NCI-H1092 treated with DMSO at 0.1 percent for 48 hours (cell line): ENCODE data around the gene PAPLN.

Experiments used
- DNase-seq: peaks from one replicate; lab custom pipeline; 2025; lab: John Stamatoyannopoulos, UW

Gene PAPLN

GRCh38 chr14:73261075-73261474 is 23.8 kb downstream of the PAPLN start:
- no peak for DNase-seq

GRCh38 chr14:73261520-73262426 is 24.5 kb downstream of the PAPLN start:
- no peak for DNase-seq

GRCh38 chr14:73262427-73263183 is 25.3 kb downstream of the PAPLN start:
- no peak for DNase-seq

GRCh38 chr14:73263606-73264005 is 26.3 kb downstream of the PAPLN start:
- DNase-seq: no peak

GRCh38 chr14:73264080-73264884 is 27.0 kb downstream of the PAPLN start:
- no peak for DNase-seq

DNA sequence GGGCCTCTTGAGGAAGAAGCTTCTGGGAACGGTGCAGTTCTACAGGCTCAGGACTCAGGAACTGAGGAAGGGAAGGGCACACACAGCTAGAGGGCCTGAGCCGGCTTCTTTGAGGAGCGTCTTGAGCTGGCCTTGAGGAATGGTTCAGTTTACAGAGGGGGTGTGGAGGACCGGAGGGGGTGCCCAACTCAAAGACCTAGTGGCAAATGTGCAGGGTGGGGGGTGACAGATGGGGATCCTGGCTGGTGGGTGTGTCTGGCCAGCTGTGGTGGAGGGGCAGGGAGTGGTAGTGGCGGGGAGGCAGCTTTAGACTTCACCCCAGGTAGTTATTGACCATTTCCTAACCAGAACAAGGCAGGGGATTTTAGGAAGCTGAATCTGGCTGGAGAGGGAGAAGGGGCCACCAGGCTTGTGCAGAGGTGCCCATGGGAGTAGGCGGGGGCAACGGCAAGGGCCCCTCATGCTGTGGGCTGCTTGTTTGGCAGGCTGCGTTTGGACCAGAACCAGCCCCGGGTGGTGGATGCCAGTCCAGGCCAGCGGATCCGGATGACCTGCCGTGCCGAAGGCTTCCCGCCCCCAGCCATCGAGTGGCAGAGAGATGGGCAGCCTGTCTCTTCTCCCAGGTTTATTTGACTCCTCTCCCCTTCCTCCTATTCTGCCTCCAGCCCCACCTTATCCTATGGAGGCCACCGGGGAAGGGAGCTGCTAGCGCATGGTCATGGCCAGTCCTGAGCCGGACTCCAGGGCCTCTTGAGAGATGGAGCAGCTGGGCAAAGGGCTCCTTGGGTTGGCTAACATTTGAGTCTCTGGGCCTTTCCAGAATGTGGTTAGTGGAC is 27.8 kb downstream of the PAPLN start:
- no peak for DNase-seq

GRCh38 chr14:73265721-73266046 is 28.4 kb downstream of the PAPLN start:
- DNase-seq: no peak

DNA sequence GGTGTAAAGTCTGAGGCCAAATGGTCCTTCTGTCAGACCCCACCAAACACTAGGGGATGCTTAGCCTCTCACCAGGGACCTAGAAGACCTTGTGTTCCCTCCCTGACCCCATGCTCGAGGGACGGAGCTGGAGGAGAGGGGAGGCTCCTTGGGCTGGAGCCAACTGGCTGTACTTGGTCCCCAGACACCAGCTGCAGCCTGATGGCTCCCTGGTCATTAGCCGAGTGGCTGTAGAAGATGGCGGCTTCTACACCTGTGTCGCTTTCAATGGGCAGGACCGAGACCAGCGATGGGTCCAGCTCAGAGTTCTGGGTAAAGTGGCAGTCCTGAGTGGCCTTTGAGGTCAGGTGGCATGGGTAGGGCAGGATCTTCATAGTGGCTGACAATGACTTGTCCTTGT is 29.0 kb downstream of the PAPLN start:
- no peak for DNase-seq

DNA sequence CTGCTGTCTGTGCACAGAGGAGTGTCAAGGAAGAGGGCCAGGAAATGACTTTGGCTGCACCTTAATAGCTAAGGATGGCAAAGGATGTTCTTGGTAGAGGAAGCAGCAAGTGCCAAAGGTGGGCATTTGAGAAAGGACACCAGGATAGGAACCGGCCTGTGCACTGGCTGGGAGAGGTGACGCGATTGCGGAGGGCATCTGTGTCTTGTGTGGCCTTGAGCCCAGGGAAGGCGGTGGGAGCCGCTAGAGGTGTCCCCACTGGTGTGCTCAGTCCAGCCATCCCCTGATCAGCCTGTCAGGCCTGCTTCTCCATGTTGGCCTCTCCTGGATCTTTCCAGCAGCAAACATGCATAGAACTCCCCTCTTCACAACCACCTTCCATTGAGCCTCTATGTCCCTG is 30.2 kb downstream of the PAPLN start:
- no peak for DNase-seq

GRCh38 chr14:73269729-73270531 is 32.6 kb downstream of the PAPLN start:
- no peak for DNase-seq

DNA sequence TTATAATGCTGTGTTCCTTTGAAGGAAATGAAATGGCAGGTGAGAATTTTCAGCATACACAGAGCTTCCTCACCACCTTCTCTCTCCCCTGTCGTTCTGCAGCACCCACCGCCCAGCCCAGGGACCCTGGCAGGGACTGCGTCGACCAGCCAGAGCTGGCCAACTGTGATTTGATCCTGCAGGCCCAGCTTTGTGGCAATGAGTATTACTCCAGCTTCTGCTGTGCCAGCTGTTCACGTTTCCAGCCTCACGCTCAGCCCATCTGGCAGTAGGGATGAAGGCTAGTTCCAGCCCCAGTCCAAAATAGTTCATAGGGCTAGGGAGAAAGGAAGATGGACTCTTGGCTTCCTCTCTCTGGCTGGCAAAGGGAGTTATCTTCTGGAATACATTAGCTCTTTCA is 35.1 kb downstream of the PAPLN start:
- DNase-seq: no peak

- DNase-seq: no peak
Observed at GRCh38 chr14:73273799-73274198, 36.5 kb downstream of the PAPLN start.

DNA sequence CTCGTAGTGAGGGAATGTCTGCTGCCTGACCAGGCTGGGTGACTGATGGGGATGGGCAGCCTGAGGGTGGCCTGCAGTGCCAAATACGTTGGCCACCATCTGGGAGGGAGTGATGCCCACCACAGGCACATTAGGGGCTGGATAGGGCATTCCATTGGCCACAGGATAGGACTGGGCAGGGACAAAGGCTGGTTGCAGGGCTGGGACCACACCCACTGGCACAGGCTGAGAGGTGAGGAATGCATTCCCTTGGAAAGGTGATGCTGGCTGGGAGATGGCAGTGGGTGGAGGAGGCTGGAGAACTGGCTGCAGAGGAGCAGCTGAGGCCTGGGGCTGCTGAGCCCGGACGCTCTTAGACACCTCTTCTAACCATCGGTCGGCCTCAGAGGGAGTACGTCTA is 39.5 kb downstream of the PAPLN start:
- DNase-seq: no peak

DNA sequence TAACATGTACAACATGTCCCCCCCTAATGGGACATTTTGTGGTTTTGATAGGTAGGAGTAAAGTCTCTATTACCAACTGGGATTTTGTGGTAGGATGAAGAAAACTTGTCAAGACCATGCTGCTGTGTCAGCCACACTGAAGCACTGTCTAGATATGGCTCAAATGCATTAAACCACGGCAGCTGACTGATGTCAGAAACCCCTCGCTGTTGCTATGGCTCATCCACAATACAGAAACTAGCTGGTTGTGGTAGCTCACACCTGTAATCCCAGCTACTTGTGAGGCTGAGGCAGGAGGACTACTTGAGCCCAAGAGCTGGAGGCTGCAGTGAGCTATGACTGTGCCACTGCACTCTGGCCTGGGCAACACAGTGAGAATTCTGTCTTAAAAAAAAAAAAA is 40.1 kb downstream of the PAPLN start:
- no peak for DNase-seq

DNA sequence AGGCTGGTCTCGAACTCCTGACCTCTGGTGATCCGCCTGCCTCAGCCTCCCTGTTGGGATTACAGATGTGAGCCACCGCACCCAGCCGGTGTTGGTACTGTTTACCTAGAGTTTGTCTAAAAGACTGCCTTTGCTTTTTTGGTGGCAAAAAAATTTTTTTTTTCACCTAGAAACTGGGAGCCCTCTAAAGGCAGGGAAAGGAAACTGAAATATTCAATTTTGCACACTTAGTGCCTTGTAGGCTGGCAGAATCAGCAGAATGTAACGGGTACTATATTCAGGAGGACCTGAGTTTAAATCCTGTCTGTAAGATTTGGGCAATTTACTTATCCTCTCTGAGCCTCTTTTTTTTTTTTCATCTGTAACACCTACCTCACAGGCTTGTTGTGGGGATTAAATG is 43.6 kb downstream of the PAPLN start:
- DNase-seq: no peak

GRCh38 chr14:73283608-73284379 is 46.5 kb downstream of the PAPLN start:
- no peak for DNase-seq

DNA sequence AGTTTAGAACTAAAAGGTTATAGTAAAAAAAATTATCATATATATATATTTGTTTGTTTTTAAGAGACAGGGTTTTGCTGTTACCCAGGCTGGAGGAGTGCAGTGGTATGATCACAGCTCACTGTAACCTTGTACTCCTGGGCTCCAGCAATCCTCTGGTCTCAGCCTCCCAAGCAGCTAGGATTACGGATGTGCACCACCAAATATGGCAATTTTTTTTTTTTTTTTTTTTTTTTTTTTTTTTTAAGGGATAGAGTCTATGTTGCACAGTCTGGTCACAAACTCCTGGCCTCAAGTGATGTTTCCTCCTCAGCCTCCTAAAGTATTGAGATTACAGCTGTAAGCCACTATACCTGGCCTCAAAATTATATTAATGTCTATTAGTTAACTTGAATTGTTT is 48.7 kb downstream of the PAPLN start:
- DNase-seq: no peak

- DNase-seq: no peak
Observed at GRCh38 chr14:73286598-73286997, 49.3 kb downstream of the PAPLN start.

GRCh38 chr14:73287071-73287470 is 49.8 kb downstream of the PAPLN start:
- DNase-seq: no peak

DNA sequence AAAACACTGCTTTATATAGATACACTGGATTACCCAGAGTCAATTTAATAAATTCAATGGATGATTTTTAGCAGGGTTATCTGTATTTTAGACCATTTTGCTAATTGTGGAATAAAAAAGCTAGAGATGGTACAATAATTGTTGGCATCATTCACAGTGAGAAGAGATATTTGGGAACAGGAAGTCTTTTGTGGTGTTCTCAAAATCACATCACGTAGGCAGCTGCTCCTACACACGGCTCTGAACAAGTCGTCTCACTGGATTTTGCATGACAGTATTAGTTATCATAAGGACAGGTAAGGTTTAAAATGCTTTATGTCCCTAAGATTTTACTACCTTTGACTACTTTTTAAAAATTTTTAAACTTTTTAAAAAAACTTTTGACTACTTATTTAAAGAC is 52.0 kb downstream of the PAPLN start:
- no peak for DNase-seq
